Brain microvascular endothelial cell (primary cell): ENCODE results near the gene LIMCH1.

Experiments
- DNase-seq: peaks from one replicate; pipeline ENCODE4 v3.0.0-alpha.2; 2020
- H3K27ac ChIP-seq: fragments of 250-450 bp; sonication (Bioruptor Pico); 2 replicates; pipeline ENCODE4 v1.5.1; 2020; ENCODE audit warnings: mild to moderate bottlenecking, moderate library complexity
- H3K27me3 ChIP-seq: fragments of 250-450 bp; sonication (Bioruptor Pico); replicated peaks from 2 replicates; pipeline ENCODE4 v1.5.1; 2020; ENCODE audit warnings: mild to moderate bottlenecking
- H3K36me3 ChIP-seq: fragments of 250-450 bp; sonication (Bioruptor Pico); replicated peaks from 2 replicates; pipeline ENCODE4 v1.5.1; 2020; ENCODE audit warnings: mild to moderate bottlenecking
- H3K4me3 ChIP-seq: 2 replicates; pipeline ENCODE4 v1.5.1; 2011; ENCODE audit warnings: low read depth, mild to moderate bottlenecking, control low read depth, low read length, moderate library complexity
- in situ Hi-C: cut with HindIII; loops from 2 replicates; pipeline ENCODE4 v1.10.0; 2017; ENCODE audit warnings: low sequenced_read_pairs, low pct_ligation_motif_present
- TF ChIP-seq, protein P1 (sequence below): IDR thresholded peaks from 2 replicates; pipeline ENCODE4 v1.5.1; 2011; ENCODE audit warnings: low read depth, mild to moderate bottlenecking, moderate library complexity, low read length, control low read depth, inconsistent platforms; ENCODE audit errors: missing control alignments

Gene LIMCH1

GRCh38 chr4:41512596-41512995, 25.4 kb upstream of the LIMCH1 start:
- DNase-seq, result no peak
- Histone ChIP-seq H3K4me3 (no peak overlapping the region), H3K36me3 (no peaks in the 10 kb centered on the region), H3K27ac (no peak overlapping the region), H3K27me3 (no peaks in the 10 kb centered on the region)
- in situ Hi-C loops, result no loop called here
- TF ChIP-seq, protein P1, sequence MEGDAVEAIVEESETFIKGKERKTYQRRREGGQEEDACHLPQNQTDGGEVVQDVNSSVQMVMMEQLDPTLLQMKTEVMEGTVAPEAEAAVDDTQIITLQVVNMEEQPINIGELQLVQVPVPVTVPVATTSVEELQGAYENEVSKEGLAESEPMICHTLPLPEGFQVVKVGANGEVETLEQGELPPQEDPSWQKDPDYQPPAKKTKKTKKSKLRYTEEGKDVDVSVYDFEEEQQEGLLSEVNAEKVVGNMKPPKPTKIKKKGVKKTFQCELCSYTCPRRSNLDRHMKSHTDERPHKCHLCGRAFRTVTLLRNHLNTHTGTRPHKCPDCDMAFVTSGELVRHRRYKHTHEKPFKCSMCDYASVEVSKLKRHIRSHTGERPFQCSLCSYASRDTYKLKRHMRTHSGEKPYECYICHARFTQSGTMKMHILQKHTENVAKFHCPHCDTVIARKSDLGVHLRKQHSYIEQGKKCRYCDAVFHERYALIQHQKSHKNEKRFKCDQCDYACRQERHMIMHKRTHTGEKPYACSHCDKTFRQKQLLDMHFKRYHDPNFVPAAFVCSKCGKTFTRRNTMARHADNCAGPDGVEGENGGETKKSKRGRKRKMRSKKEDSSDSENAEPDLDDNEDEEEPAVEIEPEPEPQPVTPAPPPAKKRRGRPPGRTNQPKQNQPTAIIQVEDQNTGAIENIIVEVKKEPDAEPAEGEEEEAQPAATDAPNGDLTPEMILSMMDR, result no peak

- no peak overlapping the region for H3K4me3 ChIP-seq
- no peaks in the 10 kb centered on the region for H3K36me3 ChIP-seq
- in situ Hi-C loops, result no loop called here
- no peak for DNase-seq
- H3K27ac ChIP-seq, result no peak overlapping the region
- TF ChIP-seq, protein P1, result no peak
- no peaks in the 10 kb centered on the region for H3K27me3 ChIP-seq
Observed at GRCh38 chr4:41514169-41514568, 23.8 kb upstream of the LIMCH1 start.

GRCh38 chr4:41514766-41515481, 23.0 kb upstream of the LIMCH1 start:
- Histone ChIP-seq H3K27ac (no peak overlapping the region), H3K27me3 (no peaks in the 10 kb centered on the region), H3K36me3 (no peaks in the 10 kb centered on the region), H3K4me3 (no peak overlapping the region)
- TF ChIP-seq, protein P1, result no peak
- DNase-seq, result no peak
- in situ Hi-C loops, result no loop called here

DNA sequence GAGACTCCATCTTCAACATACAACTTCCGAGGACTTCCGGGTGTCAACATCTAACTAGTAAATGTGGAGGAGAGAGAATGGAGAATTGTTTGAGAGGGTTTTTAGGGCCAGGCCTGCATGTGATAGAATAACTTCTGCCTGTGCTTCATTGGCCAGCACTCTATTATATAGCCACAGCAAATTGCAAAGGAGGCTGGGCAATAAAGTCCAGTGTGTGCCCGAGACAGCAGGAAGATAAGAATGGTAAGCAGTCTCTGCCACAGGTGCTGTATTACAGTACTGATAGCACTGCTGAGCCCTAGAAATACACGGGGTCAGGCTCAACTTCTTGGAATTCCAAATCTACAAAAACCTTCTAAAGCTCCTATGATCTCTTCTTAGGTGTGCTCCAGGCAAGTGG, 20.8 kb upstream of the LIMCH1 start:
- in situ Hi-C loops, result no loop called here
- no peak for DNase-seq
- Histone ChIP-seq H3K4me3 (no peak overlapping the region), H3K36me3 (no peaks in the 10 kb centered on the region), H3K27me3 (no peaks in the 10 kb centered on the region), H3K27ac (no peak overlapping the region)
- TF ChIP-seq, protein P1, result no peak

GRCh38 chr4:41517747-41518146, 20.2 kb upstream of the LIMCH1 start:
- H3K4me3 ChIP-seq, result no peak overlapping the region
- TF ChIP-seq, protein P1, result no peak
- H3K36me3 ChIP-seq, result no peaks in the 10 kb centered on the region
- H3K27ac ChIP-seq, result no peak overlapping the region
- no peaks in the 10 kb centered on the region for H3K27me3 ChIP-seq
- in situ Hi-C loops, result no loop called here
- no peak for DNase-seq

DNA sequence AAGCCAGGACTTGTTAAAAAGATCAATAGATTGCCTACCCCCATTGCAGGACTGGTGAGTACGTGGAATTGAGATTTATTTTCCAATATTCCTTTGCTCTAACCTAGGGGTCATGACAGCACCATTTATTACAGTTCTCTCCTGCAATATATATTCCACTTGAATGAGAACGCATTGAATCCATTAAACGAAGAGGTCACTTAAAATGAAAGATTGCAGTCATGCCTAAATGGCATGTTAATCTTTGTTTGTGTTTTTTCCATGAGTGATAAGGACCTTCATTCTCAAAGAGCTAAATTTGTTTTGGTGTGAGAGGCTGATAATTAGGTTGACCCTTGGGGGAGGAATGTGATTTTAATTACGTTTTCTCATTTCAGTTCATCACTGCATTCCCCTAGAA, 13.5 kb upstream of the LIMCH1 start:
- H3K36me3 ChIP-seq, result no peaks in the 10 kb centered on the region
- H3K4me3 ChIP-seq, result no peak overlapping the region
- no peak for DNase-seq
- in situ Hi-C loops, result no loop called here
- TF ChIP-seq, protein P1, result no peak
- no peak overlapping the region for H3K27ac ChIP-seq
- H3K27me3 ChIP-seq, result no peaks in the 10 kb centered on the region
